HEK293T (cell line): ENCODE results near the gene DOK6.

Source experiments
- BHLHE40 ChIP-seq: fragments of 450-650 bp; IDR thresholded peaks from 2 replicates; pipeline ENCODE4 v1.6.1; 2016; ENCODE audit warnings: mild to moderate bottlenecking, moderate library complexity, borderline replicate concordance
- FOXM1 ChIP-seq: fragments of 450-650 bp; IDR thresholded peaks from 2 replicates; pipeline ENCODE4 v1.6.1; 2017; ENCODE audit warnings: mild to moderate bottlenecking, borderline replicate concordance
- SUZ12 ChIP-seq: fragments of 450-650 bp; IDR thresholded peaks from 2 replicates; pipeline ENCODE4 v1.6.1; 2016; ENCODE audit warnings: mild to moderate bottlenecking
- TARDBP ChIP-seq: fragments of 450-650 bp; IDR thresholded peaks from 2 replicates; pipeline ENCODE4 v1.6.1; 2016
- TF ChIP-seq, protein P1 (sequence below): fragments of 450-650 bp; IDR thresholded peaks from 2 replicates; pipeline ENCODE4 v1.6.1; 2016

- TF ChIP-seq BHLHE40 (no peak), FOXM1 (no peak), TARDBP (no peak), SUZ12 (no peak)
- TF ChIP-seq, protein P1, sequence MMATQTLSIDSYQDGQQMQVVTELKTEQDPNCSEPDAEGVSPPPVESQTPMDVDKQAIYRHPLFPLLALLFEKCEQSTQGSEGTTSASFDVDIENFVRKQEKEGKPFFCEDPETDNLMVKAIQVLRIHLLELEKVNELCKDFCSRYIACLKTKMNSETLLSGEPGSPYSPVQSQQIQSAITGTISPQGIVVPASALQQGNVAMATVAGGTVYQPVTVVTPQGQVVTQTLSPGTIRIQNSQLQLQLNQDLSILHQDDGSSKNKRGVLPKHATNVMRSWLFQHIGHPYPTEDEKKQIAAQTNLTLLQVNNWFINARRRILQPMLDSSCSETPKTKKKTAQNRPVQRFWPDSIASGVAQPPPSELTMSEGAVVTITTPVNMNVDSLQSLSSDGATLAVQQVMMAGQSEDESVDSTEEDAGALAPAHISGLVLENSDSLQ, result no peak
These were observed 473.4 kb downstream of the DOK6 start for GRCh38 chr18:69874058-69874457.
